Measurements from ENCODE around the gene RUBCNL. TPM values are rescaled to one million over a fixed set of nuclear protein-coding genes. Genes with fewer than 3 reads are reported as not detected.
A peak's percentile ranks its signal among the peaks of the same experiment; 100 is the strongest.

RUBCNL gene
- total RNA-seq, 2 donors from 2014 or later, result 2.1 to 2.3 TPM

- intact Hi-C loops (cut with DNase I), result no loop called here
- H3K36me3 ChIP-seq (replicated peaks in 1 of 2; ENCODE audit: insufficient read depth in 1 of 2, low read depth in 2 of 2), result no peaks in the 10 kb centered on the region
- no peaks in the 10 kb centered on the region for H3K4me1 ChIP-seq
- ATAC-seq (no peak), DNase-seq (peak in 1 of 4 donors; percentile 25)
- TF ChIP-seq CTCF (IDR thresholded peaks at IDR 0.05), result no peak
- no peak for TF ChIP-seq POLR2A (IDR thresholded peaks at IDR 0.05)
- WGBS, 2 donors, result 75 to 85% methylated on average over 8 of the region's 8 CpGs
- peak overlapping the region in 1 of 4 donors; percentile 45 for H3K27ac ChIP-seq
- H3K27me3 ChIP-seq, result no peaks in the 10 kb centered on the region
- no peak overlapping the region for H3K4me3 ChIP-seq
- H3K9me3 ChIP-seq, result no peaks in the 10 kb centered on the region
Measured at GRCh38 chr13:46403851-46404732, 17.0 kb upstream of the RUBCNL start.

DNA sequence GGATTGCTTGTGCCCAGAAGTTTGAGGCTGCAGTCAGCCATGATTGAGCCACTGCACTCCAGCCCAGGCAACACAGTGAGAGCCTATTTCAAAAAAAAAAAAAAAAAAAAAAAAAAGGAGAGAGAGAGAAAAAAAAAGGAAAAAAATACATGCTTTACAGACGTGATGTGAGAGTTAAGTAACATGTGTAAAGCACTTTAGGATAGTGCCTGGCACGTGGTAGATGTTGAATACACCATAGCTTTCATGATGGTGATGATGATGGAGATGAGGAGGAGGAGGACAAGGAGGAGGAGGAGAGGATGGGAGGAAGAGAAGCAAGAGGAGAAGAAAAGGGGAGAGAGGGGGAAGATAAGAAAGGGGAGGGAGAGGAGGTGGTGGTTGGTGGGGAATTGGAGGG lies 15.1 kb upstream of the RUBCNL start:
- Histone ChIP-seq H3K27me3 (no peaks in the 10 kb centered on the region), H3K9me3 (no peaks in the 10 kb centered on the region), H3K4me3 (no peak overlapping the region), H3K27ac (no peak overlapping the region), H3K36me3 (replicated peaks in 1 of 2; ENCODE audit: insufficient read depth in 1 of 2, low read depth in 2 of 2) (no peaks in the 10 kb centered on the region), H3K4me1 (no peaks in the 10 kb centered on the region)
- ATAC-seq (no peak), DNase-seq (no peak)
- intact Hi-C loops (cut with DNase I), result no loop called here
- WGBS, 2 donors, result 48 to 52% methylated on average over 2 of the region's 2 CpGs
- TF ChIP-seq CTCF (IDR thresholded peaks at IDR 0.05) (no peak), POLR2A (IDR thresholded peaks at IDR 0.05) (no peak)

GRCh38 chr13:46401432-46401831 lies 14.4 kb upstream of the RUBCNL start:
- Histone ChIP-seq H3K27me3 (no peaks in the 10 kb centered on the region), H3K4me3 (no peak overlapping the region), H3K36me3 (replicated peaks in 1 of 2; ENCODE audit: insufficient read depth in 1 of 2, low read depth in 2 of 2) (no peaks in the 10 kb centered on the region), H3K27ac (no peak overlapping the region), H3K9me3 (no peaks in the 10 kb centered on the region), H3K4me1 (no peaks in the 10 kb centered on the region)
- TF ChIP-seq CTCF (IDR thresholded peaks at IDR 0.05), result no peak
- no peak for TF ChIP-seq POLR2A (IDR thresholded peaks at IDR 0.05)
- ATAC-seq (no peak), DNase-seq (no peak)
- WGBS, 2 donors, result 29 to 33% methylated on average over 1 of the region's 1 CpG
- intact Hi-C loops (cut with DNase I), result no loop called here

GRCh38 chr13:46396341-46396740 lies 9.3 kb upstream of the RUBCNL start:
- H3K4me1 ChIP-seq, result no peaks in the 10 kb centered on the region
- H3K27me3 ChIP-seq, result no peaks in the 10 kb centered on the region
- TF ChIP-seq CTCF (IDR thresholded peaks at IDR 0.05) (no peak), POLR2A (IDR thresholded peaks at IDR 0.05) (no peak)
- no peaks in the 10 kb centered on the region for H3K36me3 ChIP-seq (replicated peaks in 1 of 2; ENCODE audit: insufficient read depth in 1 of 2, low read depth in 2 of 2)
- H3K27ac ChIP-seq, result no peak overlapping the region
- ATAC-seq (no peak), DNase-seq (no peak)
- no peak overlapping the region for H3K4me3 ChIP-seq
- no peaks in the 10 kb centered on the region for H3K9me3 ChIP-seq
- intact Hi-C loops (cut with DNase I), result no loop called here

GRCh38 chr13:46392967-46393366 lies 5.9 kb upstream of the RUBCNL start:
- H3K36me3 ChIP-seq (replicated peaks in 1 of 2; ENCODE audit: insufficient read depth in 1 of 2, low read depth in 2 of 2), result no peaks in the 10 kb centered on the region
- intact Hi-C loops (cut with DNase I), result no loop called here
- WGBS, 2 donors, result 77 to 81% methylated on average over 2 of the region's 2 CpGs
- no peak overlapping the region for H3K4me3 ChIP-seq
- TF ChIP-seq POLR2A (IDR thresholded peaks at IDR 0.05) (no peak), CTCF (IDR thresholded peaks at IDR 0.05) (no peak)
- no peaks in the 10 kb centered on the region for H3K9me3 ChIP-seq
- no peak overlapping the region for H3K27ac ChIP-seq
- H3K27me3 ChIP-seq, result no peaks in the 10 kb centered on the region
- H3K4me1 ChIP-seq, result peaks cover 9% of the 10 kb centered on the region
- ATAC-seq, result no peak
- no peak for DNase-seq

All from body of pancreas (tissue), 4 donors.